A549 (cell line): ENCODE results near the gene H2AZ2.

Experiments used
- CTCF ChIP-seq: fragments of >200 bp; sonication (Bioruptor Twin); formaldehyde crosslinking; IDR thresholded peaks from 3 replicates; pipeline ENCODE4 v1.5.1; 2016
- KDM1A ChIP-seq: fragments of 200-600 bp; sonication (generic); IDR thresholded peaks from 2 replicates; pipeline ENCODE4 v1.6.1; 2016; ENCODE audit warnings: low read depth, mild to moderate bottlenecking
- POLR2A ChIP-seq: IDR thresholded peaks from 2 replicates; pipeline ENCODE4 v1.6.1; 2012; ENCODE audit warnings: mild to moderate bottlenecking, low read length

GRCh38 chr7:44894888-44895580, 47.1 kb upstream of the H2AZ2 start:
- TF ChIP-seq KDM1A, result no peak
- no peak for TF ChIP-seq POLR2A
- no peak for TF ChIP-seq CTCF
